GM23338 (cell line): ENCODE data around the gene EPHA3. TPM values are rescaled to one million over a fixed set of nuclear protein-coding genes. Genes with fewer than 3 reads are reported as not detected.
"Not testable (repeated sequence)": the region's sequence is repeated elsewhere in the genome, so short reads cannot be mapped to it uniquely, and the experiment has no call there.

Experiments used
- ATAC-seq: fragments of 200-7000 bp; cut with Tn5 transposase; 3 replicates; pipeline ENCODE4 v1.9.1; 2020
- DNase-seq: peaks from one replicate; pipeline ENCODE4 v3.0.0-alpha.2; 2015; ENCODE audit warnings: low spot score
- H2AFZ ChIP-seq: fragments of 200-600 bp; sonication (generic); 2 replicates; pipeline ENCODE4 v1.8.0; 2016; ENCODE audit warnings: antibody characterized with exemption, mild to moderate bottlenecking, moderate library complexity
- H3F3A ChIP-seq: fragments of 200-600 bp; sonication (generic); replicated peaks from 2 replicates; pipeline ENCODE4 v1.8.0; 2017; ENCODE audit warnings: antibody characterized with exemption, mixed run types, low read depth
- H3K27ac ChIP-seq: fragments of 200-600 bp; sonication (generic); 2 replicates; pipeline ENCODE4 v1.6.1; 2016; ENCODE audit warnings: low read depth
- H3K27me3 ChIP-seq: fragments of 200-600 bp; sonication (generic); 2 replicates; pipeline ENCODE4 v1.8.0; 2016; ENCODE audit warnings: mild to moderate bottlenecking, mixed run types, moderate library complexity; ENCODE audit not compliant: insufficient read depth
- H3K36me3 ChIP-seq: fragments of 200-600 bp; sonication (generic); 2 replicates; pipeline ENCODE4 v1.8.0; 2016; ENCODE audit warnings: mild to moderate bottlenecking; ENCODE audit not compliant: insufficient read depth
- H3K4me1 ChIP-seq: fragments of 200-600 bp; sonication (generic); 2 replicates; pipeline ENCODE4 v1.8.0; 2016; ENCODE audit warnings: mild to moderate bottlenecking, moderate library complexity; ENCODE audit not compliant: insufficient read depth
- H3K4me2 ChIP-seq: fragments of 200-600 bp; sonication (generic); 2 replicates; pipeline ENCODE4 v1.7.1; 2017; ENCODE audit warnings: mixed run types
- H3K4me3 ChIP-seq: fragments of 200-600 bp; sonication (generic); 2 replicates; pipeline ENCODE4 v1.6.1; 2016; ENCODE audit warnings: mixed run types
- H3K79me2 ChIP-seq: fragments of 200-600 bp; sonication (generic); replicated peaks from 2 replicates; pipeline ENCODE4 v1.8.0; 2017; ENCODE audit warnings: mild to moderate bottlenecking; ENCODE audit not compliant: insufficient read depth
- H3K9me2 ChIP-seq: fragments of 200-600 bp; sonication (generic); 2 replicates; pipeline ENCODE4 v1.8.0; 2017; ENCODE audit not compliant: insufficient read depth
- H4K20me1 ChIP-seq: fragments of 200-600 bp; sonication (generic); replicated peaks from 2 replicates; pipeline ENCODE4 v1.8.0; 2017; ENCODE audit warnings: mild to moderate bottlenecking; ENCODE audit not compliant: insufficient read depth
- H3K27ac Mint-ChIP-seq: 2 replicates; pipeline ENCODE4 v1.8.0; 2020; ENCODE audit warnings: inconsistent platforms, mild to moderate bottlenecking, moderate library complexity, mixed read lengths
- H3K27me3 Mint-ChIP-seq: 3 replicates; pipeline ENCODE4 v1.8.0; 2022; ENCODE audit warnings: low read depth, mild to moderate bottlenecking, moderate library complexity, mixed read lengths, inconsistent platforms; ENCODE audit not compliant: insufficient read depth, poor library complexity
- H3K36me3 Mint-ChIP-seq: 3 replicates; pipeline ENCODE4 v1.8.0; 2021; ENCODE audit warnings: low read depth, mild to moderate bottlenecking, inconsistent platforms, moderate library complexity, mixed read lengths
- H3K4me1 Mint-ChIP-seq: 3 replicates; pipeline ENCODE4 v1.8.0; 2020; ENCODE audit warnings: mild to moderate bottlenecking, inconsistent platforms, mixed read lengths
- H3K4me3 Mint-ChIP-seq: 3 replicates; pipeline ENCODE4 v1.8.0; 2021; ENCODE audit warnings: moderate library complexity, mild to moderate bottlenecking, inconsistent platforms, mixed read lengths
- H3K9me3 Mint-ChIP-seq: 3 replicates; pipeline ENCODE4 v1.8.0; 2020; ENCODE audit warnings: moderate library complexity, mild to moderate bottlenecking, inconsistent platforms, mixed read lengths
- CREB1 ChIP-seq: fragments of 250-450 bp; sonication (Bioruptor Pico); IDR thresholded peaks from 2 replicates; pipeline ENCODE4 v1.5.0; 2020; ENCODE audit warnings: low read depth, mild to moderate bottlenecking, moderate library complexity
- EZH2 ChIP-seq: fragments of 200-600 bp; sonication (generic); IDR thresholded peaks from one replicate; pipeline ENCODE4 v1.8.0; 2017; ENCODE audit warnings: antibody characterized with exemption, mild to moderate bottlenecking, low read depth; ENCODE audit not compliant: unreplicated experiment
- EZH2phosphoT487 ChIP-seq: fragments of 200-600 bp; sonication (generic); IDR thresholded peaks from one replicate; pipeline ENCODE4 v1.8.1; 2018; ENCODE audit warnings: antibody characterized with exemption; ENCODE audit not compliant: unreplicated experiment
- JUNB ChIP-seq: IDR thresholded peaks from one replicate; pipeline ENCODE4 v1.6.1; 2016; ENCODE audit warnings: antibody characterized with exemption; ENCODE audit not compliant: unreplicated experiment
- NANOG ChIP-seq: IDR thresholded peaks from 2 replicates; pipeline ENCODE4 v1.6.1; 2016; ENCODE audit warnings: antibody characterized with exemption, borderline replicate concordance
- POLR2AphosphoS5 ChIP-seq: IDR thresholded peaks from 2 replicates; pipeline ENCODE4 v1.6.1; 2016; ENCODE audit warnings: antibody characterized with exemption, low read depth
- STAT1 ChIP-seq: IDR thresholded peaks from one replicate; pipeline ENCODE4 v1.6.1; 2016; ENCODE audit warnings: antibody characterized with exemption; ENCODE audit not compliant: unreplicated experiment
- ZNF114 ChIP-seq: fragments of 250-450 bp; sonication (Bioruptor Pico); IDR thresholded peaks from 2 replicates; pipeline ENCODE4 v1.5.0; 2020; ENCODE audit warnings: mild to moderate bottlenecking, moderate library complexity
- ZNF331 ChIP-seq: fragments of 250-450 bp; sonication (Bioruptor Pico); IDR thresholded peaks from 2 replicates; pipeline ENCODE4 v1.5.0; 2020; ENCODE audit warnings: low read depth, mild to moderate bottlenecking, moderate library complexity
- polyA plus RNA-seq: library from polyadenylated mRNA; unstranded; fragments of >200 nt; fragmentation: Nextera tagmentation; extraction: Ambion mirVana; gene quantifications from 2 replicates; pipeline ENCODE4 v1.2.1, GENCODE V29; 2016
- total RNA-seq: library from RNA; depleted of rRNA; stranded (reverse); fragments of >200 nt; shearing (Covaris generic); gene quantifications from 2 replicates; pipeline ENCODE4 v1.2.3, GENCODE V29; 2014
- TF ChIP-seq, protein P1 (sequence below): IDR thresholded peaks from one replicate; pipeline ENCODE4 v1.6.1; 2018; ENCODE audit warnings: antibody characterized with exemption; ENCODE audit not compliant: unreplicated experiment
- TF ChIP-seq, protein P2 (sequence below): fragments of 250-450 bp; sonication (Bioruptor Pico); IDR thresholded peaks from 2 replicates; pipeline ENCODE4 v1.5.0; 2020; ENCODE audit warnings: mild to moderate bottlenecking, moderate library complexity
- TF ChIP-seq, protein P3 (sequence below), 2 experiments: fragments of 200-600 bp in 1 of 2; sonication (generic) in 1 of 2; conservative IDR thresholded peaks; 2 replicates each; pipeline versions ENCODE4 v1.5.1 to v1.6.1; 2016 to 2017; ENCODE audit warnings: antibody characterized with exemption in 2 of 2, low read depth in 2 of 2, mild to moderate bottlenecking in 2 of 2, moderate library complexity in 1 of 2

The EPHA3 gene
- total and polyA plus RNA-seq, 2 experiments from 2014 or later: 0.05 to 0.21 TPM

DNA sequence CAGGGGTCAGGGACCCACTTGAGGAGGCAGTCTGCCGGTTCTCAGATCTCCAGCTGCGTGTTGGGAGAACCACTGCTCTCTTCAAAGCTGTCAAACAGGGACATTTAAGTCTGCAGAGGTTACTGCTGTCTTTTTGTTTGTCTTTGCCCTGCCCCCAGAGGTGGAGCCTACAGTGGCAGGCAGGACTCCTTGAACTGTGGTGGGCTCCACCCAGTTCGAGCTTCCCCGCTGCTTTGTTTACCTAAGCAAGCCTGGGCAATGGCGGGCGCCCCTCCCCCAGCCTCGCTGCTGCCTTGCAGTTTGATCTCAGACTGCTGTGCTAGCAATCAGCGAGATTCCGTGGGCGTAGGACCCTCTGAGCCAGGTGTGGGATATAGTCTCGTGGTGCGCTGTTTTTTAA, 243.5 kb downstream of the EPHA3 start:
- ATAC-seq, H3F3A ChIP-seq, DNase-seq, H3K4me1 ChIP-seq, H4K20me1 ChIP-seq, H3K79me2 ChIP-seq, H3K27me3 ChIP-seq, H3K9me2 ChIP-seq, H3K27ac ChIP-seq, H3K36me3 Mint-ChIP-seq, H3K4me1 Mint-ChIP-seq, H3K27ac Mint-ChIP-seq, H3K36me3 ChIP-seq, H2AFZ ChIP-seq, H3K9me3 Mint-ChIP-seq, H3K4me3 Mint-ChIP-seq, H3K27me3 Mint-ChIP-seq: not testable (repeated sequence)
- Histone ChIP-seq H3K4me2 (0 out of 2 replicates have a peak overlapping the region, but pooled peaks have one; percentile 62), H3K4me3 (0 out of 2 replicates have a peak overlapping the region, but pooled peaks have one; percentile 37)

DNA sequence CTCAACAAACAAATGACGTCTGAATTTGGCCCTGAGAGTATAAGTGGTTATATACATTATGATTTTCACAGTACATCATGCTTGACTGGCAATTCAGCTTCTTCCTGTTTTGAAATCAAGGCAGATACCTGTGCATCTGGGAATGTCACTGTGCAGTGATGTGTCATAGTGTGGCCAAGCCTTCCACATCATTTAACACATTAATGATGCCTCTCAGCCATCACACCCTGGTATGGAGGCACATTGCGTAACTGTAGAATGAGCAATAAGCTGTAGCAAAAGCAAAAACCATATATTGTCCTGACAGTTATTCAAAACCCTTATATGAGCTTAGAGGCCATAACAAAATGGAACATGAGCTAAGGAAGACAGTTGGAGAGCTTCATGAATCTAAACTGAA, 246.0 kb downstream of the EPHA3 start:
- no peak overlapping the region for H3K27ac Mint-ChIP-seq
- H3K27me3 Mint-ChIP-seq: no peaks in the 10 kb centered on the region
- H3K4me1 ChIP-seq: no peaks in the 10 kb centered on the region
- no peak overlapping the region for H3K4me3 Mint-ChIP-seq
- H3K4me2 ChIP-seq: no peak overlapping the region
- DNase-seq: no peak
- no peak overlapping the region for H3K4me3 ChIP-seq
- no peak overlapping the region for H3K27ac ChIP-seq
- H4K20me1 ChIP-seq: no peaks in the 10 kb centered on the region
- H3K4me1 Mint-ChIP-seq: no peaks in the 10 kb centered on the region; the same call in 2 of the 3 replicates
- H3K36me3 ChIP-seq: no peaks in the 10 kb centered on the region
- H3K27me3 ChIP-seq: no peaks in the 10 kb centered on the region
- no peak overlapping the region for H2AFZ ChIP-seq
- H3K36me3 Mint-ChIP-seq: peaks cover 3% of the 10 kb centered on the region; the same call in 2 of the 3 replicates
- no peaks in the 10 kb centered on the region for H3K79me2 ChIP-seq
- ATAC-seq: no peak
- no peaks in the 10 kb centered on the region for H3K9me2 ChIP-seq
- H3K9me3 Mint-ChIP-seq: no peaks in the 10 kb centered on the region
- no peaks in the 10 kb centered on the region for H3F3A ChIP-seq
- TF ChIP-seq EZH2 (no peak), JUNB (no peak), NANOG (no peak), POLR2AphosphoS5 (no peak), ZNF331 (no peak), EZH2phosphoT487 (no peak), CREB1 (no peak), ZNF114 (no peak), STAT1 (no peak)
- TF ChIP-seq, protein P1, sequence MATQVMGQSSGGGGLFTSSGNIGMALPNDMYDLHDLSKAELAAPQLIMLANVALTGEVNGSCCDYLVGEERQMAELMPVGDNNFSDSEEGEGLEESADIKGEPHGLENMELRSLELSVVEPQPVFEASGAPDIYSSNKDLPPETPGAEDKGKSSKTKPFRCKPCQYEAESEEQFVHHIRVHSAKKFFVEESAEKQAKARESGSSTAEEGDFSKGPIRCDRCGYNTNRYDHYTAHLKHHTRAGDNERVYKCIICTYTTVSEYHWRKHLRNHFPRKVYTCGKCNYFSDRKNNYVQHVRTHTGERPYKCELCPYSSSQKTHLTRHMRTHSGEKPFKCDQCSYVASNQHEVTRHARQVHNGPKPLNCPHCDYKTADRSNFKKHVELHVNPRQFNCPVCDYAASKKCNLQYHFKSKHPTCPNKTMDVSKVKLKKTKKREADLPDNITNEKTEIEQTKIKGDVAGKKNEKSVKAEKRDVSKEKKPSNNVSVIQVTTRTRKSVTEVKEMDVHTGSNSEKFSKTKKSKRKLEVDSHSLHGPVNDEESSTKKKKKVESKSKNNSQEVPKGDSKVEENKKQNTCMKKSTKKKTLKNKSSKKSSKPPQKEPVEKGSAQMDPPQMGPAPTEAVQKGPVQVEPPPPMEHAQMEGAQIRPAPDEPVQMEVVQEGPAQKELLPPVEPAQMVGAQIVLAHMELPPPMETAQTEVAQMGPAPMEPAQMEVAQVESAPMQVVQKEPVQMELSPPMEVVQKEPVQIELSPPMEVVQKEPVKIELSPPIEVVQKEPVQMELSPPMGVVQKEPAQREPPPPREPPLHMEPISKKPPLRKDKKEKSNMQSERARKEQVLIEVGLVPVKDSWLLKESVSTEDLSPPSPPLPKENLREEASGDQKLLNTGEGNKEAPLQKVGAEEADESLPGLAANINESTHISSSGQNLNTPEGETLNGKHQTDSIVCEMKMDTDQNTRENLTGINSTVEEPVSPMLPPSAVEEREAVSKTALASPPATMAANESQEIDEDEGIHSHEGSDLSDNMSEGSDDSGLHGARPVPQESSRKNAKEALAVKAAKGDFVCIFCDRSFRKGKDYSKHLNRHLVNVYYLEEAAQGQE: no peak
- TF ChIP-seq, protein P2, sequence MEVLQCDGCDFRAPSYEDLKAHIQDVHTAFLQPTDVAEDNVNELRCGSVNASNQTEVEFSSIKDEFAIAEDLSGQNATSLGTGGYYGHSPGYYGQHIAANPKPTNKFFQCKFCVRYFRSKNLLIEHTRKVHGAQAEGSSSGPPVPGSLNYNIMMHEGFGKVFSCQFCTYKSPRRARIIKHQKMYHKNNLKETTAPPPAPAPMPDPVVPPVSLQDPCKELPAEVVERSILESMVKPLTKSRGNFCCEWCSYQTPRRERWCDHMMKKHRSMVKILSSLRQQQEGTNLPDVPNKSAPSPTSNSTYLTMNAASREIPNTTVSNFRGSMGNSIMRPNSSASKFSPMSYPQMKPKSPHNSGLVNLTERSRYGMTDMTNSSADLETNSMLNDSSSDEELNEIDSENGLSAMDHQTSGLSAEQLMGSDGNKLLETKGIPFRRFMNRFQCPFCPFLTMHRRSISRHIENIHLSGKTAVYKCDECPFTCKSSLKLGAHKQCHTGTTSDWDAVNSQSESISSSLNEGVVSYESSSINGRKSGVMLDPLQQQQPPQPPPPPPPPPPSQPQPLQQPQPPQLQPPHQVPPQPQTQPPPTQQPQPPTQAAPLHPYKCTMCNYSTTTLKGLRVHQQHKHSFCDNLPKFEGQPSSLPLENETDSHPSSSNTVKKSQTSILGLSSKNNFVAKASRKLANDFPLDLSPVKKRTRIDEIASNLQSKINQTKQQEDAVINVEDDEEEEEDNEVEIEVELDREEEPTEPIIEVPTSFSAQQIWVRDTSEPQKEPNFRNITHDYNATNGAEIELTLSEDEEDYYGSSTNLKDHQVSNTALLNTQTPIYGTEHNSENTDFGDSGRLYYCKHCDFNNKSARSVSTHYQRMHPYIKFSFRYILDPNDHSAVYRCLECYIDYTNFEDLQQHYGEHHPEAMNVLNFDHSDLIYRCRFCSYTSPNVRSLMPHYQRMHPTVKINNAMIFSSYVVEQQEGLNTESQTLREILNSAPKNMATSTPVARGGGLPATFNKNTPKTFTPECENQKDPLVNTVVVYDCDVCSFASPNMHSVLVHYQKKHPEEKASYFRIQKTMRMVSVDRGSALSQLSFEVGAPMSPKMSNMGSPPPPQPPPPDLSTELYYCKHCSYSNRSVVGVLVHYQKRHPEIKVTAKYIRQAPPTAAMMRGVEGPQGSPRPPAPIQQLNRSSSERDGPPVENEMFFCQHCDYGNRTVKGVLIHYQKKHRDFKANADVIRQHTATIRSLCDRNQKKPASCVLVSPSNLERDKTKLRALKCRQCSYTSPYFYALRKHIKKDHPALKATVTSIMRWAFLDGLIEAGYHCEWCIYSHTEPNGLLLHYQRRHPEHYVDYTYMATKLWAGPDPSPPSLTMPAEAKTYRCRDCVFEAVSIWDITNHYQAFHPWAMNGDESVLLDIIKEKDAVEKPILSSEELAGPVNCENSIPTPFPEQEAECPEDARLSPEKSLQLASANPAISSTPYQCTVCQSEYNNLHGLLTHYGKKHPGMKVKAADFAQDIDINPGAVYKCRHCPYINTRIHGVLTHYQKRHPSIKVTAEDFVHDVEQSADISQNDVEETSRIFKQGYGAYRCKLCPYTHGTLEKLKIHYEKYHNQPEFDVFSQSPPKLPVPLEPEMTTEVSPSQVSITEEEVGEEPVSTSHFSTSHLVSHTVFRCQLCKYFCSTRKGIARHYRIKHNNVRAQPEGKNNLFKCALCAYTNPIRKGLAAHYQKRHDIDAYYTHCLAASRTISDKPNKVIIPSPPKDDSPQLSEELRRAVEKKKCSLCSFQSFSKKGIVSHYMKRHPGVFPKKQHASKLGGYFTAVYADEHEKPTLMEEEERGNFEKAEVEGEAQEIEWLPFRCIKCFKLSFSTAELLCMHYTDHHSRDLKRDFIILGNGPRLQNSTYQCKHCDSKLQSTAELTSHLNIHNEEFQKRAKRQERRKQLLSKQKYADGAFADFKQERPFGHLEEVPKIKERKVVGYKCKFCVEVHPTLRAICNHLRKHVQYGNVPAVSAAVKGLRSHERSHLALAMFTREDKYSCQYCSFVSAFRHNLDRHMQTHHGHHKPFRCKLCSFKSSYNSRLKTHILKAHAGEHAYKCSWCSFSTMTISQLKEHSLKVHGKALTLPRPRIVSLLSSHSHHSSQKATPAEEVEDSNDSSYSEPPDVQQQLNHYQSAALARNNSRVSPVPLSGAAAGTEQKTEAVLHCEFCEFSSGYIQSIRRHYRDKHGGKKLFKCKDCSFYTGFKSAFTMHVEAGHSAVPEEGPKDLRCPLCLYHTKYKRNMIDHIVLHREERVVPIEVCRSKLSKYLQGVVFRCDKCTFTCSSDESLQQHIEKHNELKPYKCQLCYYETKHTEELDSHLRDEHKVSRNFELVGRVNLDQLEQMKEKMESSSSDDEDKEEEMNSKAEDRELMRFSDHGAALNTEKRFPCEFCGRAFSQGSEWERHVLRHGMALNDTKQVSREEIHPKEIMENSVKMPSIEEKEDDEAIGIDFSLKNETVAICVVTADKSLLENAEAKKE (CRISPR knock-in tag): no peak
- TF ChIP-seq, protein P3, sequence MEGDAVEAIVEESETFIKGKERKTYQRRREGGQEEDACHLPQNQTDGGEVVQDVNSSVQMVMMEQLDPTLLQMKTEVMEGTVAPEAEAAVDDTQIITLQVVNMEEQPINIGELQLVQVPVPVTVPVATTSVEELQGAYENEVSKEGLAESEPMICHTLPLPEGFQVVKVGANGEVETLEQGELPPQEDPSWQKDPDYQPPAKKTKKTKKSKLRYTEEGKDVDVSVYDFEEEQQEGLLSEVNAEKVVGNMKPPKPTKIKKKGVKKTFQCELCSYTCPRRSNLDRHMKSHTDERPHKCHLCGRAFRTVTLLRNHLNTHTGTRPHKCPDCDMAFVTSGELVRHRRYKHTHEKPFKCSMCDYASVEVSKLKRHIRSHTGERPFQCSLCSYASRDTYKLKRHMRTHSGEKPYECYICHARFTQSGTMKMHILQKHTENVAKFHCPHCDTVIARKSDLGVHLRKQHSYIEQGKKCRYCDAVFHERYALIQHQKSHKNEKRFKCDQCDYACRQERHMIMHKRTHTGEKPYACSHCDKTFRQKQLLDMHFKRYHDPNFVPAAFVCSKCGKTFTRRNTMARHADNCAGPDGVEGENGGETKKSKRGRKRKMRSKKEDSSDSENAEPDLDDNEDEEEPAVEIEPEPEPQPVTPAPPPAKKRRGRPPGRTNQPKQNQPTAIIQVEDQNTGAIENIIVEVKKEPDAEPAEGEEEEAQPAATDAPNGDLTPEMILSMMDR (conservative IDR thresholded peaks at IDR 0.05; ENCODE audit: low read depth in 2 of 2): no peak
